ENCODE data around the gene RGS6.

Gene RGS6

DNA sequence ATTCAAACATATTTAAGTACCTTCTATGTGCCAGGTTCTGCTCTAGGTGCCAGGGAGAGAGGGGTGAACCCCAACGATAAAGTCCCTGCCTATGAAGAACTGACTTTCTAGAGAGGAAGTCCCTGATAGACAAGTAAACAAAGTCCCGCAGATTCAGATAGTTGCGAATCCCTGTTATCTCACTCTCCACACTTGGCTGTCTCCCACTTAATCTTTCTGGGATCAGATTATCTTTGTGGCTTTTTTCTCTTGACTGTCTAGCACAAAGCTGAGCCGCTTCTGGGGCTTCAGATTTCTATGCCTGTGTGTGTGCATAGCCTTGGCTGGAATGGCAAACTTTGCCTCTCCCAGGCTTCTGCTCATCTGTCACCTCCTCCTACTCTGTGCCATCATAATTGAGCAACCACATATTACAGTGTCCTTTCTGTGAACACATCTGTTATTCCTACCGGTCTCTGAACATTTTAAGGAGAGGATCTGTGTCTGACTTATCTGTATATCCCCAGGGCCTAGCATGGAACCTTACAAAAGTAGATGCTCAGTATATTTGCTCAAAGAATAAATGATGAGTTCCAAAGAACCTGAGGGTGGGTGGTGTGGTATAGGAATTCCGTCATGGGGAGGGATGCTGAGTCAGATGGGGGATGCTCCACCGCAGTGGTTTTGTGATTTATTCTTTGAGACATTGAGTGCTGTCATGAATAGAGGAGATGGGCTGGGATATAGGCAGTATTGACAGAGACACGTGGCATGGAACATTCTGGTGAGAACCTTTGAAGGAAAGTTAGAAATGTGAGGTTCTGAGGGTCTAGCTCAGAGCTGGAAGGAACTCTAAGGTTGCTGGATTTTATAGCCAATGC is 28.5 kb downstream of the RGS6 start:
- no peak for TF ChIP-seq POLR2A (IDR thresholded peaks at IDR 0.05; ENCODE audit: low read depth, low read length)
- FAIRE-seq, result no peak
- no peak for DNase-seq (ENCODE audit: insufficient read length, low spot score)

DNA sequence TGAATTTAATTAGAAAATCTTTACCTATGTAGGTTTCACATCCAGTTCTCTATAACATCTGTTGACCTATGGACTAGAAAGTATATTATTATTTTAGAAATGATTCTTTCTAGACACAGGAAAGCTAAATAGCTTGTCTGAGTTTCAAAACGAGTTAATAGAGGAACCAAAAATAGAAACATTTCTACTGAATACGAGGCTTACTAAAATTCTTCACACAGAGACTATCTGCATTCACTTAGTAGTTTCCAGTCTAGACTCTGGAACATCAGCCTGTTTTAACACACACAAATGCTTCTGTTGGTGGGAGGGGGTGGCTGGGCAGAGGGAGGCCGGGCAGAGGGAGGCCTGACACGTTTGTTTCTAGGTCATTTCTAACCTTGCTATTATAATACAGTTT is 29.7 kb downstream of the RGS6 start:
- TF ChIP-seq POLR2A (IDR thresholded peaks at IDR 0.05; ENCODE audit: low read depth, low read length), result no peak

DNA sequence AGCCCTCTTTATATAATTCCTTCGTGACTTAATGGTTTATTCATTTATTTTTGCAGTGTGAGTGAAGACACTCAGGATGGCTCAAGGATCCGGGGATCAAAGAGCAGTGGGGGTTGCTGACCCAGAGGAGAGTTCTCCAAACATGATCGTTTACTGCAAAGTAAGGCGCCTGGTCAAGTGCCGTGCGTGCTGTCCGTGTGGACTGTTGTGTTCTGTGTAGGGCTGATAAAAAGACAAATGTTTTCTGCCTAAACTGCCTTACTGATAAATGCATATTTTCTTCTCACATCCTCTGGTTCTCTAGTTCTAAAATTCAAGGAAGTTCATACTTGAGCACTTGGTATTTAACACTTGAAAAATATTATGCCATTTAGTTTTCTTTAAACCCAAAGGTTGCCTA is 32.5 kb downstream of the RGS6 start:
- FAIRE-seq, result no peak
- no peak for DNase-seq (ENCODE audit: insufficient read length, low spot score)
- no peak for TF ChIP-seq POLR2A (IDR thresholded peaks at IDR 0.05; ENCODE audit: low read depth, low read length)

More for the DNA sequence above, 29.7 kb downstream of the RGS6 start:
- DNase-seq (ENCODE audit: insufficient read length, low spot score) (no peak), FAIRE-seq (no peak)

DNA sequence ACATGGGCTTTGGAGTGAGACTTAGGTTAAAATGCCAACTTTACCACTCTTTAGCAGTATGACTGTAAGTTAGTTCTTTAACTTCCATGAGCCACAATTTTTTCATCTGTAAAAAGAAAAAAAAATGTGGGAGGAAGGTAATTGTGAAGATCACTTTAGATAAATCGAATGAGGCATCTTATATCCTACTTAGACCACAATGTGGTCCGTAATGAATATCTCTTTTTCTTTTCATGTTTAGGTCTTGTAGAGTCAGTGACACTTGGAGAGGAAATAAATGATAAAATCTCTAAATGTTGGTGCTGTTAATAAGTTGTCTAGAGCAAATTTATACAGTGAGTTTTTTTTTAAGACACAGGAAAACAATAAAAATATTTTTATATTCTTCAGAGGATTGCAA is 34.3 kb downstream of the RGS6 start:
- no peak for FAIRE-seq
- DNase-seq (ENCODE audit: insufficient read length, low spot score), result no peak
- TF ChIP-seq POLR2A (IDR thresholded peaks at IDR 0.05; ENCODE audit: low read depth, low read length), result no peak

DNA sequence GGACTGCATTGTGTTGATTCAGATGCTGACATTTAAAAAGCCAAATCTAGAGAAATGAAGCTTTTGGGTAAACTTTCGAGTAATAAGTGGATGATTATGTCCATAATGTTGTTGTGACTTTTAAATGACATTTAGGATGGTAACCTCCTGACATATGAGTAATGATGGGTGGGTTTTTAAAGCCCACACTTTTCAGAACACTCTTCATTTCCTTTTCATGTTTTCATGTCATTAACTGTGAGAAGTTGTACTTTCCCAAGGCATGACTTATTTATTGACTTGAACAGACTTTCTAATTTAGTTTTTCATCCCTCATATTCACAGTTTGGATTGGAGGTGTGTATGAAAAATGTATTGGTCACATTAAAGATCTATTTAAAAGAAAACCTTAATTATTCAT is 35.5 kb downstream of the RGS6 start:
- TF ChIP-seq POLR2A (IDR thresholded peaks at IDR 0.05; ENCODE audit: low read depth, low read length), result no peak
- FAIRE-seq (no peak), DNase-seq (ENCODE audit: insufficient read length, low spot score) (no peak)

DNA sequence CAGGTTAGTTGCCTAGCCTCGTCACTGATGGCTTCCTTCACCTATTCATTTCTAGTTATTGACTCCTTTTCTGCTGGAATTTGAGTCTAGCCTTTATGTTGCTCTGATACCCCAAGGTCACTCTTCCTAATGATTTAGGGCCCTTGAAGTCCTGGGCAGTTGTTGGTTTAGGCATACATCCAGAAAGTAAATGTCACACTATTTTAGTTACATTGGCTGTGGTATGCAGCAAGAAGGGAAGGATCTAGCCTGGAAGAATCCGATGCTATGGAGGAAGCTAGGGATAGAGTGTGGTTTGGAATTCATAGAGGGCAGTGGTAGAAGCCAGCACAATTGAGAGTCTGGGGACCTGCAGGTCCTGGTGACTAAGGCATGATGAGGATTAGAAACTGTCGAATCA is 38.0 kb downstream of the RGS6 start:
- DNase-seq (ENCODE audit: insufficient read length, low spot score) (no peak), FAIRE-seq (no peak)
- no peak for TF ChIP-seq POLR2A (IDR thresholded peaks at IDR 0.05; ENCODE audit: low read depth, low read length)

DNA sequence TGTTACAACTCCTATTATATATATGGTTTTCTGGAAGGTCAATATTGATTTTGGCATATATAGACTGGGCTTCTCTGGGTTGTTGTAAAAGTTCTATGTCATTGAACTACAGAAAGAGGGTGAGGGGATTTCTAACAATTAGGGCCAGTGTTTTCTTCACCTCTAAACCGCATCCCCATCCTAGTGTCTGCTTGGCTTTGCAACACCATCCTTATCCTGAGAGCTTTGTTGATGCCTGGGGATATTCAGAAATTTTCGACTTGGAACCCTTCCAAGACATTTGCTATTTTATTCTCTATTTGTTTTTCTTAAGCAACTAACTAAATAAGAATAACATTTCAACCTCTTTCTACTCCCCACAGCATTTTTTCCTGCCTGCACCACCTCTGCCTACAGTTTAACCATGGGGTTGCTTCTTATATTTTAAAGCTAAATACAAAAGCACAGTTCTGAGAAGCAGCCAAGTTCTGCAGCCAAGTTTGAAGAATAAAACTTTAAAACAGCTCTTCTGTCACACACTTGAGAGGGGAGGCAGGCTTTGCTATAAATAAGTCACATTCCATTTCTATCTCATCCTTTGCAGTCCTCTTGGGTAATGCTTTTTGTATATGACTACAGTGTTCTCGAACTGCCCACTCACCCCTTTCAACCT is 53.4 kb downstream of the RGS6 start:
- DNase-seq (ENCODE audit: insufficient read length, low spot score), result no peak
- FAIRE-seq, result no peak
- no peak for TF ChIP-seq POLR2A (IDR thresholded peaks at IDR 0.05; ENCODE audit: low read depth, low read length)

DNA sequence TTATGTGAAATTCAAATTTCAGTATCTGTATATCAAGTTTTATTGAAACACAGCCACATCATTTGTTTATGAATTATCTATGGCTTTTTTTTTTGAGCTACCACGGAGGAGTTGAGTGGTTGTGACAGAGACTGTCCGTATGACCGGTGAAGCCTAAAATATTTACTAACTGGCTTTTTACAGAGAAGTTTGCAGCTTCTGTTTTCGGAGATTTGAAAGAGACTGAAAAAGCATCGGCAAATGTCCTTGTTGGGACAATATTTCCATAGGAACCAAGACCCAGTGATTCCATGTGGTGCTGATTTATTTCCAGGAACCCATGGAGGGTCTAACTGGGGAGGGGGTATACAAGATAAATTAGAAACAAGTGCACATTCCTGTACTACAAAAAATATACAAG is 56.2 kb downstream of the RGS6 start:
- DNase-seq (ENCODE audit: insufficient read length, low spot score) (no peak), FAIRE-seq (no peak)
- no peak for TF ChIP-seq POLR2A (IDR thresholded peaks at IDR 0.05; ENCODE audit: low read depth, low read length)

DNA sequence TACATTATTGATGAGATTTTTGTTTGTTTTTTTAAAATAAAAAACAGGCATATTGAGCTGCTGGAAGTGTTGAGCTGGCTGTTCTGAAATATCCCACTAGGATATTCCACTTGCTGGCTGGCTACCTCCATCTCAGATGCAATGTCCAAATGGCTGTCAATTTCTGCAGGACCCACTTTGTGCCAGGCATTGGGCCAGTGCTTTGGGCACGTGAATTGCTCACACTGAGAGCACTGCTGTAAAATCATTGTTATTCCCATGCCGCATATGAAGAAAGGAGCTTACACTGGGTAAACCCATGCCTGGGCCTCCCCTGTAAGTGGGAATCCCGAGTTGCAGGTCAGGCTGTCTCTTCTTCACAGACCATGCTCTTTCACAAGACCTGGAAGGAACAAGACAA is 56.7 kb downstream of the RGS6 start:
- DNase-seq (ENCODE audit: insufficient read length, low spot score), result no peak
- no peak for FAIRE-seq
- TF ChIP-seq POLR2A (IDR thresholded peaks at IDR 0.05; ENCODE audit: low read depth, low read length), result no peak

DNA sequence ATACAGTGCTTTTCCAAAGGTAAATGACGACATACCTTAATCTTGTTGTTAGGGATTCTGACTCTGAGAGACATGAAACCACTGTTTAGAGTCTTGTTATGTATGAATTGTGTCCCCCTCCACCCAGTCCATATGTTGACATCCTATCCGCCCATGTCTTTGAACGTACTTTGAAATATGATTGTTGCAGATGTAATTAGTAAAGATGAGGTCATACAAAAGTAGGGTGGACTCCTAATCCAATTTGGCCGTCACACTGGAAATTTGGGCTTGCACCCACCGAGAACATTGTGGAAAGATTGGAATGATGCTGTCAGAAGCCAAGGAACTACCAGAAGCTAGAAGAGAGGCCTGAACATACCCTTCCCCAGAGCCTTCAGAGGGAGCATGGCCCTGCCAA is 62.2 kb downstream of the RGS6 start:
- TF ChIP-seq POLR2A (IDR thresholded peaks at IDR 0.05; ENCODE audit: low read depth, low read length), result no peak
- DNase-seq (ENCODE audit: insufficient read length, low spot score) (no peak), FAIRE-seq (no peak)

DNA sequence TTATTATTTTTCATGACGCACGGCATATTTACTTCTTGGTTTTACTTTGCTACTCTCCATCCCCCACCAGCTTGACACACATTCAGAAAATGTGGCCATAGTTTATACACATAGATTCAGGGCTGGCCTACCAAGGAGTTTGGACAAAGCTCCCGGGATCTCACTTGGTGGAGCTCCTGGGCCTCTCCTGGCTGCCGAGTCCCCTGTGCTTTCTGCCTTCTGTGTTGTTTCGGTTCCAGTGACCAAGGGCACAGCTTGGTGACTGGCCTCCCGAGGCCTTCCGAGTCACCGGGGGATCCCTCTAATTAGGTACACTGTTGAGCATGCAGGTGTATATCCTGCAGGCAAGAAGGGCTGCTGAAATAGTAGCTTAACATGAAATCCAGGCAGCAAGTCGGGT is 63.5 kb downstream of the RGS6 start:
- no peak for DNase-seq (ENCODE audit: insufficient read length, low spot score)
- FAIRE-seq, result no peak
- no peak for TF ChIP-seq POLR2A (IDR thresholded peaks at IDR 0.05; ENCODE audit: low read depth, low read length)

DNA sequence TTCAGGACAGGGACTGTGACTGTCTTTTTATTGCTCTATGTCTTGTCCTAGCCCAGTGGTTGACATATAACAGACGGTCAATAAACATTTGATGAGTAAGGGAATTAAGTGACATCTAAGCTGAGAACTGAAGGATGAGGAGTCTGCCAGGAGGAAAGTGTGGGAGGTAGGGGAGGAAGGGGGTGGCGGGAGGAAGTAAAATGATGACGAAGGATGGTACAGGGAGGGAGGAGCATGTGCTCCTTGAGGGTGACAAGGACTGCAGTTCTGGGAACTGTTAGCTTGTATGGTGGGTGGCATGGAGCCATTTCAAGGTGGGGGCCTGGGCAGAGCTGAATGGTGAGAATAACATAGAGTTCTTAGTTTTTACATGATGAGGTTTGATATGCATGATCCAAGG is 64.4 kb downstream of the RGS6 start:
- no peak for FAIRE-seq
- TF ChIP-seq POLR2A (IDR thresholded peaks at IDR 0.05; ENCODE audit: low read depth, low read length), result no peak
- DNase-seq (ENCODE audit: insufficient read length, low spot score), result no peak

DNA sequence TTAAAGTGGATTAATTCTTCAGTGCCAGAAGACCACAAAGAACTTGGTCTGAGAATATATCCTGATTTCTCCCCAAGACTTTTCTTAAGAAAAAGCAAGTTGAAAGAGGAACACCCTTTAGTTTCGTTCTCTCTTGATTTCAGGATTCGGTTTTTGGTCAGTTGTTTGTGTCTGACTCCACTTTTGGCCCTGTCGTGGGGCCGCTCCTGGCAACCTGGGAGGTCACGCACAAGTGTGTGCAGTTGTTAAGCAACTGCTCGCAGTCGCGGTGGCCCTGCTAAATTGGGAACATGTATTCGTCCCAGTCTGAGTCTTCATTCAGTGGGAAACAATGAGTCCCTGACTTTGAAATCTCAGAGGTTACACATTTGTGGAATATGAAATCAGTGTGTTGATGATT is 68.7 kb downstream of the RGS6 start:
- DNase-seq (ENCODE audit: insufficient read length, low spot score) (no peak), FAIRE-seq (no peak)
- no peak for TF ChIP-seq POLR2A (IDR thresholded peaks at IDR 0.05; ENCODE audit: low read depth, low read length)

DNA sequence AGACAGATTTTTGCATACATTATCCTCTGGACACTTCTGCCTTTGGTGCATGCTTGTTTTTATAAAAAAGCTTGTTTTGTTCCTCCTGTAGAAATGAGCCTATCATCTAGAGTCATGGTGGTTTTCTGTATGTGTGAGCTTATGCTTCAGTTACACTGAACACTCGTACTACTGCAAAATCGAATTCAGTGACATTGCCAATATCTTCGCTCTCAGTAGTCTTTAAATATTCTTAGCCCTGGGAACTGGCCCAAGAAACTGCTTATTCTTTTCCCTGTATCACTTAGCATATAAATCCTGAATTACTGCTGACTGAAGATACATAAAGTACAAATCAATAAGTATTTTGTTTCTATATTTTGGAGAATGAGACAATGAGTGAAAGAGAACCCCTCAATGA is 70.5 kb downstream of the RGS6 start:
- no peak for DNase-seq (ENCODE audit: insufficient read length, low spot score)
- TF ChIP-seq POLR2A (IDR thresholded peaks at IDR 0.05; ENCODE audit: low read depth, low read length), result no peak
- no peak for FAIRE-seq

DNA sequence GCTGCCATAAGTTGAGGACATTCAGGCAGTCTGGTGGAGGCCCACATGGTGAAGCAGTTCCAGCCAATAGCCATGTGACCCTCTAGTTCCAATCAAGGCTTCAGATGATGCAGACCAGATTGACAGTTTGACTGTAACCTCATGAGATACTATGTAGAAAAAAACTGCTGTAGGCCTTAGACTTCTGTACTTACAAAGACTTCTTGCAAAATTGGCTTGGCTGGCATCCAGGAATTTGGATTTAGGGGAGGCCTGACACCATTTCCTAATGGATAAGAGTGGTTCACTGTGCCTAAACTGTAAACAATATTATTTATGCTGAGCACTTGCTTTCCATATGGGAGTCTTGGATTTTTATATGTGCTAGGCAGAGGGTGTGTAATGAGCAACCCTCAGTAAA is 76.4 kb downstream of the RGS6 start:
- no peak for TF ChIP-seq POLR2A (IDR thresholded peaks at IDR 0.05; ENCODE audit: low read depth, low read length)
- FAIRE-seq (no peak), DNase-seq (ENCODE audit: insufficient read length, low spot score) (no peak)
